NCI-H1092 (cell line): Measurements from ENCODE around the gene KRTAP16-1.

ENCODE experiments used
- DNase-seq: peaks from one replicate; lab custom pipeline; 2025; lab: John Stamatoyannopoulos, UW

Gene KRTAP16-1

GRCh38 chr17:41329279-41329948 is 20.3 kb upstream of the KRTAP16-1 start:
- DNase-seq: peak; percentile 25

GRCh38 chr17:41328207-41328606 is 19.1 kb upstream of the KRTAP16-1 start:
- no peak for DNase-seq

- no peak for DNase-seq
Observed at GRCh38 chr17:41327411-41328120, 18.5 kb upstream of the KRTAP16-1 start.

- no peak for DNase-seq
Observed at GRCh38 chr17:41326173-41327145, 17.4 kb upstream of the KRTAP16-1 start.

GRCh38 chr17:41325611-41326010 is 16.5 kb upstream of the KRTAP16-1 start:
- DNase-seq: no peak

- no peak for DNase-seq
Observed at GRCh38 chr17:41325126-41325525, 16.0 kb upstream of the KRTAP16-1 start.

GRCh38 chr17:41324180-41325075 is 15.3 kb upstream of the KRTAP16-1 start:
- DNase-seq: no peak

- DNase-seq: no peak
Observed at GRCh38 chr17:41322903-41323895, 14.1 kb upstream of the KRTAP16-1 start.

GRCh38 chr17:41322094-41322902 is 13.2 kb upstream of the KRTAP16-1 start:
- DNase-seq: peak; percentile 16

- no peak for DNase-seq
Observed at GRCh38 chr17:41318231-41318630, 9.1 kb upstream of the KRTAP16-1 start.

GRCh38 chr17:41315814-41316445 is 6.8 kb upstream of the KRTAP16-1 start:
- peak; percentile 33 for DNase-seq

GRCh38 chr17:41315204-41315794 is 6.2 kb upstream of the KRTAP16-1 start, which contains the start of gene KRTAP17-1:
Gene KRTAP17-1 (minus strand): TSS chr17:41315710. CDS start chr17:41315650, 60 bp downstream.
- no peak for DNase-seq

GRCh38 chr17:41311111-41311510 is 2.0 kb upstream of the KRTAP16-1 start:
- DNase-seq: no peak

GRCh38 chr17:41308251-41308917 is 725 bp downstream of the KRTAP16-1 start:
- DNase-seq: peak; percentile 37

GRCh38 chr17:41307647-41308046 is 1.5 kb downstream of the KRTAP16-1 start:
- DNase-seq: no peak

- no peak for DNase-seq
Observed at GRCh38 chr17:41304091-41304490, 5.0 kb downstream of the KRTAP16-1 start.

GRCh38 chr17:41302981-41303380 is 6.1 kb downstream of the KRTAP16-1 start:
- DNase-seq: no peak
